Measurements from ENCODE around the gene KLRC2. TPM values are rescaled to one million over a fixed set of nuclear protein-coding genes. Genes with fewer than 3 reads are reported as not detected.

The KLRC2 gene
- total RNA-seq, 1 experiment from 2014 or later = not detected

DNA sequence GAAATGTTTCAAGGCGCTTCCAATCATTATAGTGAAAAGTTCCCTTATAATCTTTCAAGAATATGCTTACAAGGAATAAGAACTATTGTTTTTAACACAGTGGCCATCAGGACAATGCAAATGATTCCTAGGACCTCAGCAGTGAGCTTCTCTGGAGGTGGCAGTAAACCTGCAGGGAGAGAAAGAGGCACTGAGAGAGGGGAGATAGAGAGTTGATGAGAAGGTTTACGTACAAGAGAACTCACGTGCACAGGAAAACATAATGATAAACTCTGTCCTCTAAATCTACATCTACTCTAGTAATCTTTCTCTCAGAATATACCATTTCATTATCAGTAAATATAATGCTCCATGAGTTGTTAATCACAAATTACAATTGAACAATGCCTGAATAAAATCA is 27.0 kb downstream of the KLRC2 start:
- Histone ChIP-seq H4K20me1 (ENCODE audit: low read length) (no peaks in the 10 kb centered on the region), H3K27ac (ENCODE audit: low read length) (no peak overlapping the region), H3K4me3 (ENCODE audit: low read length) (no peak overlapping the region), H3K27me3 (ENCODE audit: low read length) (no peaks in the 10 kb centered on the region), H3K9me2 (replicated peaks; ENCODE audit: low read length) (no peaks in the 10 kb centered on the region), H3K9me3 (ENCODE audit: low read length) (no peaks in the 10 kb centered on the region), H3K79me2 (ENCODE audit: low read length) (no peaks in the 10 kb centered on the region), H3K4me1 (ENCODE audit: insufficient read depth, low read length) (peaks cover 3% of the 10 kb centered on the region; the same call in 1 of the 2 replicates), H3K4me2 (ENCODE audit: low read length) (no peak overlapping the region), H3F3A (ENCODE audit: low read length, unreplicated experiment) (no peaks in the 10 kb centered on the region), H3K9ac (ENCODE audit: low read length) (no peak overlapping the region), H2AFZ (ENCODE audit: low read length) (no peak overlapping the region), H3K36me3 (ENCODE audit: low read depth, low read length) (no peaks in the 10 kb centered on the region)
- no TSS peak for BruUV-seq (replicated peaks)
- intact Hi-C loops (cut with micrococcal nuclease) = no loop called here
- TF ChIP-seq EZH2 (IDR thresholded peaks at IDR 0.05; ENCODE audit: low read length, unreplicated experiment) (no peak), EZH2phosphoT487 (IDR thresholded peaks at IDR 0.05; ENCODE audit: borderline replicate concordance, low read length) (no peak)
- TF ChIP-seq, protein P1, sequence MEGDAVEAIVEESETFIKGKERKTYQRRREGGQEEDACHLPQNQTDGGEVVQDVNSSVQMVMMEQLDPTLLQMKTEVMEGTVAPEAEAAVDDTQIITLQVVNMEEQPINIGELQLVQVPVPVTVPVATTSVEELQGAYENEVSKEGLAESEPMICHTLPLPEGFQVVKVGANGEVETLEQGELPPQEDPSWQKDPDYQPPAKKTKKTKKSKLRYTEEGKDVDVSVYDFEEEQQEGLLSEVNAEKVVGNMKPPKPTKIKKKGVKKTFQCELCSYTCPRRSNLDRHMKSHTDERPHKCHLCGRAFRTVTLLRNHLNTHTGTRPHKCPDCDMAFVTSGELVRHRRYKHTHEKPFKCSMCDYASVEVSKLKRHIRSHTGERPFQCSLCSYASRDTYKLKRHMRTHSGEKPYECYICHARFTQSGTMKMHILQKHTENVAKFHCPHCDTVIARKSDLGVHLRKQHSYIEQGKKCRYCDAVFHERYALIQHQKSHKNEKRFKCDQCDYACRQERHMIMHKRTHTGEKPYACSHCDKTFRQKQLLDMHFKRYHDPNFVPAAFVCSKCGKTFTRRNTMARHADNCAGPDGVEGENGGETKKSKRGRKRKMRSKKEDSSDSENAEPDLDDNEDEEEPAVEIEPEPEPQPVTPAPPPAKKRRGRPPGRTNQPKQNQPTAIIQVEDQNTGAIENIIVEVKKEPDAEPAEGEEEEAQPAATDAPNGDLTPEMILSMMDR (conservative IDR thresholded peaks at IDR 0.05; ENCODE audit: low read depth, low read length) = no peak
- DNase-seq (no peak), ATAC-seq (no peak)
- ChIA-PET POLR2A (ENCODE audit: unreplicated experiment) (no interaction called here), CTCF (no interaction called here)

DNA sequence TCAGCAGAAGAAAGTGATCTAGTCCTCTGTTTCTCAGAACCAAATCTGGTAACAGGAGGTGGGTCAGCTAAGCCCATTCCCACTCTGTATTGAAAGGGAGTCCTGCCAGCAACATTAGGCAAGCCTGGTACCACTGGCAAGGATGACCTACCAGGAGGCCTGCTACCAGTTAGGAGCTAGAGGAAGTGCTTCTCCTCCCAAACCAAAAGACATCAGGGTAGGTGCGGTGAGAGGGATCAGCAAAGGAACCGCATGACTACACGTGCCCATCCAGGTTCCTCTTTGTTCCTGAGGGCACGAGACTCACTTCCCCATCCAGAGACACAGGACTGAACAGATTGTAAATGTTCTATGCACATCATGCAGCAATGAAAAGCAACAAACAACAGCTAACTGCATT is 29.1 kb downstream of the KLRC2 start:
- DNase-seq = no peak
- intact Hi-C loops (cut with micrococcal nuclease) = no loop called here
- H3K27me3 ChIP-seq (ENCODE audit: low read length) = no peaks in the 10 kb centered on the region
- H3K36me3 ChIP-seq (ENCODE audit: low read depth, low read length) = no peaks in the 10 kb centered on the region
- no peak overlapping the region for H3K9ac ChIP-seq (ENCODE audit: low read length)
- H3K4me3 ChIP-seq (ENCODE audit: low read length) = no peak overlapping the region
- H3F3A ChIP-seq (ENCODE audit: low read length, unreplicated experiment) = no peaks in the 10 kb centered on the region
- ChIA-PET POLR2A (ENCODE audit: unreplicated experiment) (no interaction called here), CTCF (no interaction called here)
- peaks cover 3% of the 10 kb centered on the region; the same call in 1 of the 2 replicates for H3K4me1 ChIP-seq (ENCODE audit: insufficient read depth, low read length)
- H4K20me1 ChIP-seq (ENCODE audit: low read length) = no peaks in the 10 kb centered on the region
- H2AFZ ChIP-seq (ENCODE audit: low read length) = no peak overlapping the region
- BruUV-seq (replicated peaks) = no TSS peak
- ATAC-seq = no peak
- no peaks in the 10 kb centered on the region for H3K9me2 ChIP-seq (replicated peaks; ENCODE audit: low read length)
- H3K79me2 ChIP-seq (ENCODE audit: low read length) = no peaks in the 10 kb centered on the region
- no peak overlapping the region for H3K4me2 ChIP-seq (ENCODE audit: low read length)
- H3K27ac ChIP-seq (ENCODE audit: low read length) = no peak overlapping the region
- H3K9me3 ChIP-seq (ENCODE audit: low read length) = no peaks in the 10 kb centered on the region
- TF ChIP-seq EZH2 (IDR thresholded peaks at IDR 0.05; ENCODE audit: low read length, unreplicated experiment) (no peak), EZH2phosphoT487 (IDR thresholded peaks at IDR 0.05; ENCODE audit: borderline replicate concordance, low read length) (no peak)
- TF ChIP-seq, protein P1 (conservative IDR thresholded peaks at IDR 0.05; ENCODE audit: low read depth, low read length) = no peak

DNA sequence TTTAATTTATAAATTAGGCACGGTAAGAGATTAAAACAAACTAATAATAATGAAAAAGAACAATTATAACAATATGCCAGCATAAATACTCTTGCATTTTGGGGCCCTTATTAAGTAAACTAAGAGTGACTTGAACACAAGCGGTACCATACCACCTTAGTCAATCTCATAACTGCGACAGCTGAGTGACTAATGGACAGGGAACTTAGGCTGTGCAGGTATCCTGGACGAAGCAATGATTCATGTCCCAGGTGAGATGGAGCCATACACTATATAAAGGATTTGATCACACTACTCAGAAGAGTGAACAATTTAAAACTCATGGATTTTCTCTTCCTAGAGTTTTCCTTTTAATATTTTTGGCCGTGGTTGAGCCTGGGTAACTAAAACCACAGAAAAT is 30.5 kb downstream of the KLRC2 start:
- no TSS peak for BruUV-seq (replicated peaks)
- Histone ChIP-seq H3K4me2 (ENCODE audit: low read length) (no peak overlapping the region), H3F3A (ENCODE audit: low read length, unreplicated experiment) (no peaks in the 10 kb centered on the region), H3K9me2 (replicated peaks; ENCODE audit: low read length) (no peaks in the 10 kb centered on the region), H3K9ac (ENCODE audit: low read length) (no peak overlapping the region), H4K20me1 (ENCODE audit: low read length) (no peaks in the 10 kb centered on the region), H3K27me3 (ENCODE audit: low read length) (no peaks in the 10 kb centered on the region), H3K79me2 (ENCODE audit: low read length) (no peaks in the 10 kb centered on the region), H2AFZ (ENCODE audit: low read length) (no peak overlapping the region), H3K27ac (ENCODE audit: low read length) (no peak overlapping the region), H3K4me3 (ENCODE audit: low read length) (no peak overlapping the region), H3K36me3 (ENCODE audit: low read depth, low read length) (no peaks in the 10 kb centered on the region), H3K9me3 (ENCODE audit: low read length) (no peaks in the 10 kb centered on the region), H3K4me1 (ENCODE audit: insufficient read depth, low read length) (peaks cover 3% of the 10 kb centered on the region; the same call in 1 of the 2 replicates)
- DNase-seq (peak; percentile 68), ATAC-seq (0 out of 2 replicates have a peak, but pooled peaks have one; percentile 33)
- intact Hi-C loops (cut with micrococcal nuclease) = no loop called here
- TF ChIP-seq EZH2phosphoT487 (IDR thresholded peaks at IDR 0.05; ENCODE audit: borderline replicate concordance, low read length) (no peak), EZH2 (IDR thresholded peaks at IDR 0.05; ENCODE audit: low read length, unreplicated experiment) (no peak)
- TF ChIP-seq, protein P1 (conservative IDR thresholded peaks at IDR 0.05; ENCODE audit: low read depth, low read length) = no peak
- ChIA-PET CTCF (no interaction called here), POLR2A (ENCODE audit: unreplicated experiment) (no interaction called here)
